ENCODE data around the gene TESPA1.

DNA sequence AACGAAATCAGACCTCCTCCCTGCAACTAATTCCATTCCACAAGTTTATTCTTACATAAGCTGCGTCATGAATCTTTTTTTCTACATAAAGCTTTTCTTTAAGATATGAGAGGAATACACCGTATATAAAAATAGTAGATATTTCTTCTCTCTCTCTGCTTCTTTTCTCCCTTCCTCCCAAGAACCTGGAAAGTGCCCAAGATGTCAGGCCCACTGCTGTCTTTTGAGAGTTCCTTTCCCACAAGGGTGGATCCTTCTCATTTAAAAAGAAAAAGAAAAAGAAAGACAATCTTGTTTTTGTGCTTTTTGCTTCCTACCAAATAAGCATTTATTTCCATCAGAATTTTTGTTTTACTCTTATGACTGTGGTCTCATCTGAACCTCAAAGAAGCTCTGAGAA is 11.0 kb downstream of the TESPA1 start:
- TF ChIP-seq, protein P1, sequence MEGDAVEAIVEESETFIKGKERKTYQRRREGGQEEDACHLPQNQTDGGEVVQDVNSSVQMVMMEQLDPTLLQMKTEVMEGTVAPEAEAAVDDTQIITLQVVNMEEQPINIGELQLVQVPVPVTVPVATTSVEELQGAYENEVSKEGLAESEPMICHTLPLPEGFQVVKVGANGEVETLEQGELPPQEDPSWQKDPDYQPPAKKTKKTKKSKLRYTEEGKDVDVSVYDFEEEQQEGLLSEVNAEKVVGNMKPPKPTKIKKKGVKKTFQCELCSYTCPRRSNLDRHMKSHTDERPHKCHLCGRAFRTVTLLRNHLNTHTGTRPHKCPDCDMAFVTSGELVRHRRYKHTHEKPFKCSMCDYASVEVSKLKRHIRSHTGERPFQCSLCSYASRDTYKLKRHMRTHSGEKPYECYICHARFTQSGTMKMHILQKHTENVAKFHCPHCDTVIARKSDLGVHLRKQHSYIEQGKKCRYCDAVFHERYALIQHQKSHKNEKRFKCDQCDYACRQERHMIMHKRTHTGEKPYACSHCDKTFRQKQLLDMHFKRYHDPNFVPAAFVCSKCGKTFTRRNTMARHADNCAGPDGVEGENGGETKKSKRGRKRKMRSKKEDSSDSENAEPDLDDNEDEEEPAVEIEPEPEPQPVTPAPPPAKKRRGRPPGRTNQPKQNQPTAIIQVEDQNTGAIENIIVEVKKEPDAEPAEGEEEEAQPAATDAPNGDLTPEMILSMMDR (optimal IDR thresholded peaks at IDR 0.05 in 1 of 3, IDR thresholded peaks at IDR 0.05 in 1 of 3, conservative IDR thresholded peaks at IDR 0.05 in 1 of 3; ENCODE audit: extremely low read depth in 1 of 3, insufficient read depth in 2 of 3, low read length in 3 of 3): no peak
- no peak for TF ChIP-seq EZH2 (IDR thresholded peaks at IDR 0.05; ENCODE audit: low read length)

Measured in keratinocyte (primary cell).